Neural progenitor cell (in vitro differentiated cells): ENCODE measurements around the gene ADCY9.

Experiments used
- CTCF ChIP-seq: fragments of 200-600 bp; sonication (generic); IDR thresholded peaks from 2 replicates; pipeline ENCODE4 v1.5.1; 2017; ENCODE audit warnings: antibody characterized with exemption, mild to moderate bottlenecking
- EZH2 ChIP-seq: fragments of 200-600 bp; sonication (generic); IDR thresholded peaks from 2 replicates; pipeline ENCODE4 v1.6.1; 2017; ENCODE audit warnings: antibody characterized with exemption, mild to moderate bottlenecking, moderate library complexity
- EZH2phosphoT487 ChIP-seq: fragments of 200-600 bp; sonication (generic); IDR thresholded peaks from 2 replicates; pipeline ENCODE4 v1.6.1; 2017; ENCODE audit warnings: antibody characterized with exemption

DNA sequence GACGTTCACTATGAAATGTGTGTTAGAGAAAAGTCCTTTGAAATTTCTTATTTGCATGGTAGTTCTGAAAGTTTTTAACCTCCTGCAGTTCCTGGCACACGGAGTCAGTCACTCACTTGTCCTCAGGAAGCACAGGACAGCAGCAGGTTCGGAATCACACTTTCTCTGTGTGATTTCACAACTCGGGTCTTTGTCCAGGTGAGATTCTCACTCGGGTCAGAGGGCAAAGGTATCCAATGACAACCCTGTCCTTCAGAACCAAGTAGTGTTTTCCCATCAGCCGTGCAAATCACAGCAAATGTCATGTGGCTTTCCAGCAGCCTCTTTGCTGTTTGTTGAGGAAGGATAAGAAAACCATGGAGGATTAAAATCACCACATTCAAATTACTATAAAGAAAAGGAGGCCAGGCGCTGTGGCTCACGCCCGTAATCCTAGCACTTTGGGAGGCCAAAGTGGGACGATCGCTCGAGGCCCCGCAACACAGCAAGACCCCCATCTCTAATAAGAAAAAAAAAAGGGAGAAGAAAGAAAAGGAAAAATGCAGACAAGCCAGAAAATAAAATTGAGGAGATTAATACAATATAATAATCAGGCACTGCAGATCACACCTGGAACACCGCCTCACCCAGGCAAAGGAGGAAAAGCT is 22.0 kb downstream of the ADCY9 start:
- no peak for TF ChIP-seq CTCF
- no peak for TF ChIP-seq EZH2
- no peak for TF ChIP-seq EZH2phosphoT487
